Mesodermal cell (in vitro differentiated cells): ENCODE data around the gene FSHR.

Experiments used
- H3K27ac ChIP-seq: 2 replicates; pipeline ENCODE4 v1.7.0; 2013; ENCODE audit warnings: mild to moderate bottlenecking, low read depth, low read length, moderate library complexity; ENCODE audit not compliant: severe bottlenecking
- H3K36me3 ChIP-seq: 2 replicates; pipeline ENCODE4 v1.7.1; 2013; ENCODE audit warnings: mild to moderate bottlenecking, low read length, moderate library complexity; ENCODE audit not compliant: control insufficient read depth, insufficient read depth
- H3K4me1 ChIP-seq: one replicate; pipeline ENCODE4 v1.7.1; 2013; ENCODE audit warnings: mild to moderate bottlenecking, low read length; ENCODE audit not compliant: insufficient read depth, control insufficient read depth, poor library complexity, severe bottlenecking
- H3K4me3 ChIP-seq: 2 replicates; pipeline ENCODE4 v1.7.0; 2013; ENCODE audit warnings: low read length, control low read depth, mild to moderate bottlenecking; ENCODE audit not compliant: insufficient read depth, poor library complexity, severe bottlenecking; ENCODE audit errors: extremely low read depth
- H3K9me3 ChIP-seq: 2 replicates; pipeline ENCODE4 v1.7.1; 2013; ENCODE audit warnings: mild to moderate bottlenecking, low read length, moderate library complexity; ENCODE audit not compliant: control insufficient read depth
- WGBS, 2 experiments: methylation state at CpG; one replicate each; pipeline ENCODE4 v1.1.5; 2013; ENCODE audit warnings: missing lambda C conversion rate in 2 of 2; ENCODE audit not compliant: insufficient coverage in 2 of 2; 5-methylcytosine and 5-hydroxymethylcytosine counted together

FSHR gene

GRCh38 chr2:49113046-49113445, 41.3 kb downstream of the FSHR start:
- Histone ChIP-seq H3K4me1 (no peaks in the 10 kb centered on the region), H3K4me3 (no peak overlapping the region), H3K9me3 (no peaks in the 10 kb centered on the region), H3K27ac (no peak overlapping the region), H3K36me3 (no peaks in the 10 kb centered on the region)
- 83 to 100% methylated on average over 1 of the region's 2 CpGs for WGBS, 2 experiments

GRCh38 chr2:49111456-49111855, 42.9 kb downstream of the FSHR start:
- Histone ChIP-seq H3K27ac (no peak overlapping the region), H3K36me3 (no peaks in the 10 kb centered on the region), H3K9me3 (no peaks in the 10 kb centered on the region), H3K4me3 (no peak overlapping the region), H3K4me1 (no peaks in the 10 kb centered on the region)
- WGBS, 2 experiments, result 88 to 94% methylated on average over 4 of the region's 7 CpGs

DNA sequence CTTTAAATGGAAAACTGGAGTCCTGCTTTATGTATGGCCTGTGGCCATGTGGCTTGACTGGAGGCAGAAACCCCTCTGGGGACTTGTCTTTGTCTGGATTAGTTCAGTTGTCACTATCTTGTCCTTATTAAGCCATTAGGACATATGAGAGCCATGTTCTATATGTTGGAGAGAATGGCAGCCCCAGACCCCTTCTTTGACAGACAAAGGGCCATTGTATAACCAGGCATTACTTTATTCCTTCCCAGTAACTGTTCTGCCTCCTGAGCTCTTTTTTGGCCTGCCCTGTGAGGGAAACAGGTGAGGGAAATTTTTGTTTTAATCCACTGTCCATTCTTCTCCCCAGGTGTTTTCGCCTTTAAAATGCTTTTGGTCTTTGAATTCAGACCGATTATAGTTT, 43.3 kb downstream of the FSHR start:
- 83 to 100% methylated on average over 1 to 2 of the region's 2 CpGs for WGBS, 2 experiments
- H3K4me3 ChIP-seq, result no peak overlapping the region
- H3K4me1 ChIP-seq, result no peaks in the 10 kb centered on the region
- no peak overlapping the region for H3K27ac ChIP-seq
- no peaks in the 10 kb centered on the region for H3K36me3 ChIP-seq
- H3K9me3 ChIP-seq, result no peaks in the 10 kb centered on the region

- no peaks in the 10 kb centered on the region for H3K36me3 ChIP-seq
- no peak overlapping the region for H3K4me3 ChIP-seq
- no peaks in the 10 kb centered on the region for H3K9me3 ChIP-seq
- H3K27ac ChIP-seq, result no peak overlapping the region
- WGBS, 2 experiments, result no CpG with 5 or more reads among the region's 1 CpG
- no peaks in the 10 kb centered on the region for H3K4me1 ChIP-seq
Measured at GRCh38 chr2:49110571-49110970, 43.7 kb downstream of the FSHR start.

- WGBS, 2 experiments, result 84 to 87% methylated on average over 3 of the region's 3 CpGs
- Histone ChIP-seq H3K4me1 (no peaks in the 10 kb centered on the region), H3K27ac (no peak overlapping the region), H3K4me3 (no peak overlapping the region), H3K36me3 (no peaks in the 10 kb centered on the region), H3K9me3 (no peaks in the 10 kb centered on the region)
Measured at GRCh38 chr2:49108851-49109250, 45.5 kb downstream of the FSHR start.

DNA sequence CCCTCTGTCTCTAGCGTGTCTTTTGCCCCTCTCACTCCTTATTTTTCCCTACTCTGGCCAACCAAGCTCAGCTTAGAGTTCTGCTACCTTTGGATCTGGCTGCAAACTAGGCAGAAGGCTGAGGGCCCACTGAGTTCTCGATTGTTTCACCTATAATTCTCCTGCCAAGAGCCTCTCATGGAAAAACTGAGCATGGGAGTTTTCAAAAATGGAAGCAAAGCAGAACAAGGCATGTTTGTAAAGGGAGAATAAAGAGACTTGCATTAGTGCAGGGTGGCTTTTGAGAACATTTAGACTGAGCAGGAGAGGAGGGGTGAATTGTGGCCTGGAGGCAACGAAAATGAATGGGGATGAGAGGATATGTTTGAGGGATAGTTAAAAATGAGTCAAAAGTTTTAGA, 45.9 kb downstream of the FSHR start:
- Histone ChIP-seq H3K27ac (no peak overlapping the region), H3K4me1 (no peaks in the 10 kb centered on the region), H3K4me3 (no peak overlapping the region), H3K9me3 (no peaks in the 10 kb centered on the region), H3K36me3 (no peaks in the 10 kb centered on the region)
- WGBS, 2 experiments, result 64 to 90% methylated on average over 1 to 2 of the region's 3 CpGs

DNA sequence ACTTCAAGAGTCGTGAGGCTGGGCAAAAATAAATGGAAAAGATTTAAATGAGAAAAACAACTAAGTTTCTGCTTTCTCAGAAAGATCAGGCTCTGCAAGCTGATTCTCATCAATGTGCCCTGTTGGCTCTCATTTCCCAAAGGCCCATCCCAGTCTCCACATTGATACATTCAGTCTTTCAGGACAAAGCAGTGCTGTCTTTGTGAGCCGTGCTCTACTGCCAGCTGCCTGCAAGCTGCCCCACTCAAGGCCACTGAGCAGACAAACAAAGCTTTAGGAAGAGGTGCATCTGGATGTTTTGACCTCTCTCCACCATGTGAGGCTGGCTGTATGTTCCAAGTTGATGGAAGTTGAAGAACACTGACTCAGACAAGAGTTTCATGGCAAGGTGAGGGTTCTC, 48.8 kb downstream of the FSHR start:
- no peak overlapping the region for H3K27ac ChIP-seq
- no peak overlapping the region for H3K4me3 ChIP-seq
- H3K36me3 ChIP-seq, result no peaks in the 10 kb centered on the region
- WGBS, 2 experiments, result 83 to 89% methylated on average over 1 to 2 of the region's 2 CpGs
- no peaks in the 10 kb centered on the region for H3K4me1 ChIP-seq
- H3K9me3 ChIP-seq, result no peaks in the 10 kb centered on the region

DNA sequence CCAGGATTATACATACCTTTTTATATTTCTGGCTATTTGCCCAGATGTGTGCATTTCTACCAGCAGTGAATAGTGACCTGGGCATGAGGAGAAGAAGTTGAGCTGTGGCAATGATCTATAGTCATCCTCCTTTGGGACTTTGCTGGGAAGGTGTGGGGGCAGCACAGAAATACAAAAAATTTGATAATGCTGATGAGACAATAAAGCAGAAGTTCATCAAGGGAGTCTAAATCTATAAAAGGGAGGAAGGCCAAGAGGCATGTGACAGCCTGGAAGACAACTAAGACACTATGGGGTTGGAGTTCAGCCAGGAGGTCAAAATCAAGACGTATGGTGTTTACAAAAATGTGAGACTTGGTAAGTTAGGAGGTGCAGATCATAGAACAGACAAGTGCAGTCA, 52.2 kb downstream of the FSHR start:
- no peaks in the 10 kb centered on the region for H3K9me3 ChIP-seq
- no peaks in the 10 kb centered on the region for H3K36me3 ChIP-seq
- H3K27ac ChIP-seq, result no peak overlapping the region
- H3K4me3 ChIP-seq, result no peak overlapping the region
- H3K4me1 ChIP-seq, result no peaks in the 10 kb centered on the region
- WGBS, 2 experiments, result 100% methylated on average over 1 of the region's 1 CpG

DNA sequence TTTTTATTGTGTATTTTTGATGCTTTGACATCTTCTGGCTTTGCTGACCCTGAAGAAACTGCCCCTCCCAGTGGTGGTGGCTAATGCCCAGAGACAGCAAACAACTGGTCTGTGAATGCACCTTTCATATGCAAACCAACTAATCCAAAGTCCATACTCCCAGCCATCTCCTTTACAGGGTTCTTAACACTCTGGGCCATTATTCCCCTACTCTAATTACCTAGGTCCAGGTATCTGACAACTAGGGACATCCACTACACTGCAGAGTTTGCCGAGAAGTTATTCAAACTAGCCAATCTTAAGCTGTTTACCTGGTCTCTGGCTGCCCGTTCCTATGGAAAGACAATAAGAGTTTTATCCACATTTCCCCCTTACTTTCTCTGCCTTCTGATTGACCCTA, 73.6 kb downstream of the FSHR start:
- H3K36me3 ChIP-seq, result no peaks in the 10 kb centered on the region
- no peak overlapping the region for H3K27ac ChIP-seq
- 45 to 51% methylated on average over 1 to 2 of the region's 2 CpGs for WGBS, 2 experiments
- no peaks in the 10 kb centered on the region for H3K4me1 ChIP-seq
- no peaks in the 10 kb centered on the region for H3K9me3 ChIP-seq
- no peak overlapping the region for H3K4me3 ChIP-seq

DNA sequence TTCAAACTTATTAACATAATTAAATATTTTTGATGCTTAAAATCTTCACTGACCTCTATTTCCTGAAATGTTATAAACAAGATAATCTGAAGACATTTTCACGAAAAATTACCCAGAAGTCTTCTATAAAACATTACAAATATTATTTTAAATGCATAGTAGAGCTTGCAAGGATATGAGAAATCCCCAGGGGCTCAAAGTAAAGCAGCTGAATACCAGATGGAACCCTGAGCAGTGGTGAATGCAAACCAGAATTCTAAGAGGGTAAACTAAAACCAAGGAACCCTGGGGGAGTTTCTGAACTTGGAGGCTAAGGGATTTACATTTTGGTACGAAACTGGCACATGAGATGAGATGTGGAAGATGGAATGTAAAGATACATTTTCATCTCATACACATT, 83.6 kb downstream of the FSHR start:
- H3K36me3 ChIP-seq, result no peaks in the 10 kb centered on the region
- H3K4me3 ChIP-seq, result no peak overlapping the region
- no peak overlapping the region for H3K27ac ChIP-seq
- no CpG with 5 or more reads among the region's 2 CpGs for WGBS, 2 experiments
- H3K9me3 ChIP-seq, result peaks cover 3% of the 10 kb centered on the region
- no peaks in the 10 kb centered on the region for H3K4me1 ChIP-seq

- Histone ChIP-seq H3K4me3 (no peak overlapping the region), H3K4me1 (no peaks in the 10 kb centered on the region), H3K27ac (no peak overlapping the region), H3K36me3 (no peaks in the 10 kb centered on the region), H3K9me3 (peaks cover 3% of the 10 kb centered on the region)
- no CpG with 5 or more reads among the region's 1 CpG for WGBS, 2 experiments
Measured at GRCh38 chr2:49069829-49070228, 84.5 kb downstream of the FSHR start.

GRCh38 chr2:49068613-49069012, 85.7 kb downstream of the FSHR start:
- H3K36me3 ChIP-seq, result no peaks in the 10 kb centered on the region
- no peak overlapping the region for H3K27ac ChIP-seq
- H3K4me3 ChIP-seq, result no peak overlapping the region
- no peaks in the 10 kb centered on the region for H3K4me1 ChIP-seq
- no peaks in the 10 kb centered on the region for H3K9me3 ChIP-seq
